DMS53 (cell line): ENCODE measurements around the gene CYB5D1.

Experiments used
- DNase-seq: peaks from one replicate; lab custom pipeline; 2025; lab: John Stamatoyannopoulos, UW

The CYB5D1 gene

DNA sequence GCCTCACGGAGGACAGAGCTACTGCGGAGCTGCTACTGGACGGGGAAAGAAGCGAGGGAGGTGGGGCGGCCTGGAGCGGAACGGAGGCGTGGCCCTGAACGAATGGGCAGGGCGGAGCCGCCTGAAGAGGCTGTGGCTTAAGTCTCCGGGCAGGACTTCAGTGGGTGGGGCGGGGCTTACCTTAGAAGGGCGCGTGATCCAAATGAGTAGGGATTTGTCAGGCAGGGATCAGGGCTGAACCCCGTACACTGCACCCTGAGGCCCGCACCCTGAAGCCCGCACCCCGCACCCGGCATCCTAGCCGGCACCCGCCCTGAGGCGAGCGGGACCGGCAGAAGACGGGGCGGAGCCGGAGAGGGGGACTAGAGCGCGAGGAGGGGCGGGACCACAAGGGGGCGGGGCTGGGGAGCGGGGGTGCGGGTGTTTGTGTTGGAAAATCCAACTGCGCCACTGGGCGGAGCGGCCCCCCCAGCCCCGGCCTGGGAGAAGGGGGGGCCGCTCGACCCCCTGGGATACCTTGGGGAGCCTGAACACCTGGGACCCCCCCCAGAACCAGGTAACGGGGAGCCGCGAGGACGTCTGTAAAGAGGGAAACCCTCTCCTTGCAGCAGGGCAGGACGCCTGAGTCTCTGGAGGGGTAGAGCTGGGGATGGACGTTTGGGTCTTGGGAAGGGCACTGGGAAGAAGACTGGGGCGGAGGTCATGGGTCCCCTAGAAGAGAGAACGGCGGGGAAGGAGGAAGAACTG, 23.8 kb upstream of the CYB5D1 start, which contains the start of gene KDM6B:
Gene KDM6B (plus strand): TSS at position 423 of the 747 bp plus-strand sequence. CDS start 11,338 bp downstream, outside the sequence.
- peak; percentile 98 for DNase-seq

DNA sequence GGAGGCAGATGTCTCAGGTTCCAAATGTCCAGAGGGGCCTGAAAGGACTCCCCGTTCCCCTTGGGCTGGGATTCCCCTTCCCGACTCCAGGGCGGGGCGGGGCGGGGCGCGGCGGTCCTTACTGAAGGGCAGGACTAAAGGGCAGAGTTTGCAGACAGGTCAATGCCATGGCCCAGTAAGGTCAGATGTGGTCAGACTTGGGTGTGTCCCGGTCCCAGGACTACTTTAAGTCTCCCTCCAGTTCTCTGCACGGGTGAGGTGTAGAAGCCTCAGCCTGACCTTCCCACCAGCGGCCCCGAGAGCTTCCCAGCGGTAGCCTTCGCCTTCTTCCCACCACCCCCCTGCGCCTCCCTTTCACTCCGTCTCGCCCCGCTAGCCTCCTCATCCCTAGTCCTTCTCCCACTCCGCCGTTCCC, 23.3 kb upstream of the CYB5D1 start:
- DNase-seq, result peak; percentile 87

DNA sequence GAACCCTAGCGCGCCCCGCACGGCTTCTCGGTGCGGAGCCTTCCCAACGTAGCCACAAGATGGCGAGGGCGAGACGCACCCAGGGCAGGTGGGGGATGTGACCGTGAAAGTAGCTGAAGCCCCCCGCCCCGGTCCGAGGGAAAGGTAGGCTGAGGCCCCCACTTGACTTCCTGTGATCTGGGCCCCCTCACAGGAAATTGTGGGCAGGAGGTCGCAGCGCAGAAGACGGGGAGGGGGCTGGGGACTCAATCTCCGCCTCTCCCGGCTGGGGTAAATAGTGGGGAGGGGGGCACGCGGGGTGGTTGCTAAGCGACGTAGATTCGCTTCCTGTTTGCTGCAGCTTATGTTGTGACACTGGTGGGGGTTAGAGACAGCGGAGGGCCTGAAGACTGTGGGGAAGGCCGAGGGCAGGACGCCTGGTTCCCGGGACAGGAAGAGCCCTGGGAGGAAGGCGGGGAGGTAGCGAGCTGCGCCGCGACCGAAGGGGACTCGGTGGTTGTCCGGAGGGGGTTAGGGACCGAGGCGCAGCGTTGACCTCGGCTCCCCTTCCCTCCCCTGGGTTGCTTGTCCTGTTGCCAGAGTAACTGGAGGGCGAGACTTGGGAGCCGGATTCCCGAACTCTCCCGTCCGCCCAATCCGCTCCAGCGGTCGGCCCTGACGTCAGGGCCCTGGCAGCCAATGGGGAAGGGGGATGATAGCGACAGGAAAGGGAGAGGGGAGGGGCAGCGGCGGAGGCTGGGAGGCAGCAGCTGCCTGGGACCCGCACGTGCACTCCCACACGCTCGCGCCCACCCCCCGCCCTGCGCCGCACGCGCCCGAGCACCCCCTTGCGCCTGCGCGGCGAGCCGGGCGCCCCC, 22.6 kb upstream of the CYB5D1 start:
- peak; percentile 100 for DNase-seq

DNA sequence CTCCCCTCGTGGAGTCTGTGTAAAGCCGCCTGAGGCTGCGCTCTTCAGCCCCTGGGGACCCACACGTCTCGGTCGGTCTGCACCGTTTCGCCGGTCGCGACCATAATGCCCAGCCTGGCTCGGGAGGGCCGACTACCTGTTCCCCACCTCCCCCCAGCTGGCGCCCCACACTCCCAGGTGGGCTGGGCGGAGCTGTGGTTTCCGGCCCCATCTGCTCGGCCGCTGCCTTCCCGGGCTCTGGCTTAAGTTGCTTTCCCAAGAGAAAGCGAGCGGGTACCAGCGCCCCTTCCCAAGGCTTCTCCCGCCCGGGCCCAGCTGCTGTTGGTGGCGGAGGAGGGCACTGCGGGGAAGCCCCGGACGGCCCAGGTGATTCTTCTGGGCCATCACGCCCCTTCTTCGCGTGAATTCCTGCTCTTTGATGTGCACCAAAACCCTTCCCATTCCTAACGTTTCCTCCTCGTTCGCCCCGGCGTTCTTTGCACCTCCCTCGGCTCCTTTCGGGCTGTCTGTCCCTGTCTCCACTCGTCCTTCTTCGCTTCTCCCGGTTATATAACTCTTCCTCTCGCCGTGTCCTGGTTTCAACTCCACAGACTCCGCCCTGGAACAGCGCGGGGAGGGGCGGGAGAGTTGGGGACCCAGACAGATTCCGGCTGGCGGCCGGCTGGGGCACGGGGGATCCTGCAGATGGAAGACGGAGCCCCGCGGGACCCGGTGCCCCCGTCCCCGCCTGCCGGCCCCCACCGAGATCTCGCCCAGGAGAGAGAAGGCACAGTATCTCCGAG, 21.8 kb upstream of the CYB5D1 start:
- DNase-seq, result peak; percentile 96

DNA sequence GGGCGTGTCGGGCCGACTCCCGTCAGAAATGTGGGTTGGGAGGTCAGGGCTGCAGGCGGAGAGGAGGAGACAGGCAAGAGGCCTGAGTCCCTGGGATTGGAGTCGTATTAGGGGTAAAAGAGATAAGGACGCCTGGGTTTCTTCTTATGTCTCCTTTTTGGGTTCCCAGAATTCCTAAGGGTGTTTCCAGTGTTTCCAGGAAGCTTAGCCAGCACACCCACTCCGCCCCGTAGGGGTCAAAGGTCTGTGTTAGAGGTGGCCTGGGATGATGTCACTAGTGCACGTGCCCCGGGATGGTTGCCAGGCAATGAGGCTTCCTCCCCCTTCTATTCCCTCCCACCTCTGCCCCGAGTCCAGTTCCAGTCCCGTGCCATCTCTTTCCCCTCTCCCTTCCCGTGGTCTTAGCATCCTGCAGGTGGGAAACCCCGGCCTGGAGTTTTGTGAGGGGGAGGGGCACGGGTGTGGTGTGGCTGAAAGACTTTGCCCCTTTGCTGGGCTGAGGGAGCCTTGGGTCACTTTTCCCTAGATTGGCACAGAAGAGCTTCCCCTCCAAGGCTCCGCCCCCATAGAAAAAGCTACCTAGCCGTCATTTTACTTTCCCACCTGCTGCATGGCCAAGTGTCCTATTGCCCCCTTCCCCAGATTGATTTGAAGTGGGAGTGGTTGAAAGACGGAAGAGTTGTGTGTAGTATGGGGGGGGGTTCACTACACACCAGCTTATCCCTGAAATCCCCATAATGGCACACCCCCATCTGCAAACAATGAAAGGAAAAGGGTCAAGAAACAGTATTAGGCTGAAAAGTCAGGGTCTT, 21.0 kb upstream of the CYB5D1 start:
- peak; percentile 100 for DNase-seq

DNA sequence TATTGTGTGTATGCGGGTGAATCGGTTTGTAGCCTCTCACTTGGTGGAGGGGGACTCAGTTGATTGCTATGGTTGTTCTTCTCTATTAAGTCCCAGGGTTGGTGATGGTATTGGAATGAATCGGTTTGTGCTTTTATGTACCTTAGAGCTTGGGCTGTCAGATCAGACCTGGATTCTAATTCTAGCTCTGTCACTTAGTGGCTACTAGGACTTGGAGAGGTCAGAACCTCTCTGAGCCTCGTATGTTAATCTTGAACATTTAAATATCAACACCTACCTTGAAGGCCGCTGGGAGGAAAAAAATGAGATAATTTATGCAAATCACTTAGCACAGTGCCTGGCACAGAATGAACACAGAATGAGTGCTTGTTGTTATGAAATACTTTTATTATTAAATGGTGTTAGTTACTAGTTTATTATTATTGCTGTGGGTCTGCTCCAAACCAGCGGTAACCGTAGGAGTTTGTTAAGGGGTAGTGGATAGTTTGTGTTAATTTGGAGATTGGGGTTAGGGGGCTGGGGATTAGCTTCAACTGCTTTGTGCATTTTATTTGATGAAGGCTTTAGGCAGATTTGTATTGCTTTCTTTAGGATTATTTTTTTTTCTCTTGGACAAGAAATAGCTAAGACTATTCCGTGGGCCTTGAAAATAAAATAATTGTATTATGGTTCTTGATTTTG, 20.3 kb upstream of the CYB5D1 start:
- DNase-seq, result peak; percentile 80

DNA sequence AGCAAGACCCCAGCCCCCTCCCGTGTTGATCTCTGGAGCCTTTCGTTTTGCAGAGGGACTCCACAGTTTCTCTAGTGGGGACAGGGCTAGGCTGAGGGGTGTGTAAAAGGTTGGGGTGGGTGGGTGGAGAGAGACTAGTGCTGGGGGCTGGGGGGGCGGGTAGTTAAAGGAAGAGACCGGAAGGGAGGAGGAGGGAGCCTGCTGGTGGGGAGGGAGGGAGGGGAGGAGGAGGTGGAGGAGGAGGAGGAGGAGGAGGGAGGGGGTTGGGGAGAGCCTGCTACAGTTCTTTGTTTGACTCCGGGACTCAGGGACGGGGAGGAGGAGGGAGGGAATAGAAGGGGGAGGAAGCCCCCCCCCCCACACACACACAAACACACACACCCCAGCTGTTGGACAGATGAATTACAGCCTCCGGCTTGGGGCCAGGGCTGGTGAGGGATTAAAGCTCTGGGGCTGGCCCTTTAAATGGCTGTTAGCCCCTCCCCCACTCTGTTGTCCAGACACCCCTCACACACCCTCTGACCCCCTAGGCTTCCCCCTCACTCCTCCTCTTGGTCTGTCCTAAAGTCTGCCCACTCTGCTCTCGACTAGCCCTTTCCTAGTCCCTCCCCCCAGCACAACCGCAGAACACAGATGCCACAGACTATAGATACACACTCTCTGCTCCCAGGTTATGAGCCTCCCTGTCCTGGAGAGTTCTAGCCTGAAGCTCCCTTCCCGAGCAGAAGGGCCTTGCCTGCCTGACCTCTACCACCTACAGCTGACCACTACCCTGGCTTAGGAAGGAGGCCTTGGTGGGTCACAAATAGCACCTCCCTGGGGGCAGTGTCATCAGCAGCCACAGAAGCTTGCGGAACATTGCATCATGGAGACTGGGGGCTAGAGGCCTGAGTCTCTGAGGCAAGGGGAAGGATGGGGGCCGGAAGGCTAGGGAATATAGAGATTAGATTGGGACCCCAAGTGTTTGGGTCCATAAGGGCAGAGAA, 19.4 kb upstream of the CYB5D1 start:
- peak; percentile 78 for DNase-seq

DNA sequence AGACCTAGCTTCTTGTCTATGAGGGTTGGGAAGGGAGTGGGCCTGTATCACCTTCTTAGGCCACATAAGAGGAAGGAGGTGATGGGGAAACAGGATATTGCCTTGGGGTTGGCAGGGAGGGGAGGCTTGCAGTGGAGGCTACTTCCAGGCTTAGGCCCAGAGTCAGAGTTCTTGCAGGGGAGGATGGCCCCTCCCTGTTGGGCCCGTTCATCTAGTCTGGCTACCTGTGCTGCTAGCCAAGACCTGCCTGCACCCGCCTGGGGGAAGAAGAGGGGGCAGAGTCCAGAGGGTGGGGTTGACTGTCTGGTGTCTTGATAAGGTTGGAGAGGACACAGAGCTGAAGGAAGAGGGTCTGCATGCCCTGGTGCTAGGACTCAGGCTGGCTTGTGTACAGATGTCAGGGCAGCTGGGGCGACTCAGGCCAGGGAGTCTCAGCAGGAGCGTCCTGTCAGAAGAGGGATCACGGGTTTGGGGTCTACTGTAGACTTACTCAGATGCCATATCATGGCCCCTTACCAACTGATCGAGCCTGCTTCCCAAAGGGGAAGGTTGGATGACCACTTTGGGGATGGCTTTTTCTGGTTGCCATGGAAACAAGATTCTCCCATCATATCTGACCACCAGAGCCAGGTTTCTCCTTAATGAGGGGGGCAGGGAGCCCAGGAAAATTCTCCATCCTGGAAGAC, 18.5 kb upstream of the CYB5D1 start:
- no peak for DNase-seq

DNA sequence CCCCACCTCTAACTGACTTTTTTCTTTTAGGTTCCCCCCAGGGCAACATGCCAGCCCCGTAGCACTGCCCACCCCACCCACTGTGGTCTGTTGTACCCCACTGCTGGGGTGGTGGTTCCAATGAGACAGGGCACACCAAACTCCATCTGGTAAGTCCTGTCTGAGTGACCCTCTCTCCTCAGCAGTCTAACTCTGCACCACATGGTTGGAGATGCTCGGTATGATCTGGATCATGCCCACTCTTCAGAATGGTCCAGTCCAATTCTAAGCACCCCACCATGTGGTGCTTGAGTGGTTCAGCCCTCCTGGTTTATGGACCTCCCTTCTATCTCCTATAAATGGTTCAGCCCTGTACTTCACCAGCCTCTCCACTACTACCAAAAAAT, 17.9 kb upstream of the CYB5D1 start:
- peak; percentile 56 for DNase-seq

DNA sequence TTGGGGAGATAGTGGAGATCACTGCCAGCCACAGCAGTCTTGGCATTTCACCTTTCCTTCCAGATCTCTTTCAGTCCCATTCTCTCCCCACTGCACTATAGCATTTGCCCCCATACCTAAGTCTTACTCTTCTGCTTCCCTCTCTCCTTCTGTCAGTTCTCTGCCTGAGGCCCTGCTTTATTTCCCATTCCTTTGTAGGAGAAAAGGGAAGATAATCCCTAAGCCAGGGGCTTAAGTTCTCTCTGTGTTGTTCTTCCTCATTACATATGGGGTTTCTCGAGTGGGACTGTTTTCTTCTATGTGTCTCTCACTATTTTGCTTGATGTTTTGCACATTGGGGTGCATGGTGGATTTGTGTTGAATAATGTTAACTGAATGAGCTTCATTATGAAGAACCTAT, 17.4 kb upstream of the CYB5D1 start:
- DNase-seq, result no peak

DNA sequence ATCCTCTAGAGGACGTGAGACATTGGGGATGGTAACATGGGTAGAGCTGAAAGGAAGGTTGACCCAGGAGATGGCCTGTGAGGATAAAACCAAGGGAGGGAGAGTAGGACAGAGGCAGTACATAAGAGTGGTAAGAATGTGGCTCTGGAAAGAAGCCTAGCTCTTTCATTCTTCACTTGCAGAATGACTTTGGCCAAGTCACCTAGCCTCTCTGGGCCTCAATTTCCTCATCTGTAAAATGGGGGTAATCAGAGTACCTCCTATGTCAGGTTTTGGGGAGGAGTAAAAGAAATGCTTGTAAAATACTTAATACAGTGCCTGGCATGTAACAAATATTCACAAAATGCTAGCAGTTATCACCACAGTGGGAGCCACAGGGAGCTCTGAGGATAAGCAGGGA, 16.9 kb upstream of the CYB5D1 start:
- DNase-seq, result no peak

DNA sequence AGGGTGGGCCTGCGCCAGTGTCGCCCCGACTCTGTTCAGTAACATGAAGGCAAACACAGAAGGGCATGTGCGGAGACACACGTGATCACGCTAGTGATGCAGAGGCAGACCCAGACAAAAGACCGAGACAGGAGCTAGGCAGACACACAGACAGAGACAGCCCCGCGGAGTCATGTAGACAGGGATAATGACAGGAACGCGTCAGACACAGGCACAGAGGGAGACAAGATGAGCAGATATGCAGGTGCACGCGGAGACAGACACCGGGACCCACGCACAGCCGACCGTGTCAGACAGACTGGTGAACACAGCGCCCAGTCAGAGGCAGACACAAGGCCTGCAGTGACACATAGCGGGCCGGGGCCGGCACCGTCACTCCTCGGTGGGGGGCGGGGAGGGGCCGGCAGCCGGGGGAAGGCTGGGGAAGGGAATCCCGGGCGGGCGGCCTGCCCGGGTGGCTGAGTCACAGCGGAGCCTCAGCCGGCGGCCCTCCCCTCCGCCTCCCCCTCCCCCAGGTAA, 16.3 kb upstream of the CYB5D1 start:
- peak; percentile 97 for DNase-seq

DNA sequence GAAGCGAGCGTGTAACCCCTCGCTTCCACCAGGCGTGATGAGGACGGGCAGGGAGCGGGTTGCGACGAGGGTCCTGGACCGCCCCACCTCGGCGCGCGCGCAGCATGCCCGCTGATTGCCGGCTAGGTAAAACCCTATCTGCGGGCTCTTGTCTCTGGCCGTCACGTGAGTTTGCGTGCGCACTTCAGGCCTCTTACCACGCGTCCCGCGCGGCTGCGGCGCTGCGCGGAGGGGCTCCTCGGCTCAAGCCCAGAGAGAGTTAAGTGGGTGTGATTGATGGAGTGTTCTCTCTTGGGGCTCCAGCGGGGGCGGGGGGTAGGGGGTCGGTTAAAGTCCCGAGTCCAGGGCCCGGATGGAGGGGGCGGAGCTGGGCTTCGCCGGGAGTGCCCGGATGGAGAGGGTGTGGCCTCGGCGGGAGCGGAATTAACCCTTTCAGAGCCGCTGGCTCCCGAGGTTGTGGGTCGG, 15.9 kb upstream of the CYB5D1 start:
- peak; percentile 96 for DNase-seq

DNA sequence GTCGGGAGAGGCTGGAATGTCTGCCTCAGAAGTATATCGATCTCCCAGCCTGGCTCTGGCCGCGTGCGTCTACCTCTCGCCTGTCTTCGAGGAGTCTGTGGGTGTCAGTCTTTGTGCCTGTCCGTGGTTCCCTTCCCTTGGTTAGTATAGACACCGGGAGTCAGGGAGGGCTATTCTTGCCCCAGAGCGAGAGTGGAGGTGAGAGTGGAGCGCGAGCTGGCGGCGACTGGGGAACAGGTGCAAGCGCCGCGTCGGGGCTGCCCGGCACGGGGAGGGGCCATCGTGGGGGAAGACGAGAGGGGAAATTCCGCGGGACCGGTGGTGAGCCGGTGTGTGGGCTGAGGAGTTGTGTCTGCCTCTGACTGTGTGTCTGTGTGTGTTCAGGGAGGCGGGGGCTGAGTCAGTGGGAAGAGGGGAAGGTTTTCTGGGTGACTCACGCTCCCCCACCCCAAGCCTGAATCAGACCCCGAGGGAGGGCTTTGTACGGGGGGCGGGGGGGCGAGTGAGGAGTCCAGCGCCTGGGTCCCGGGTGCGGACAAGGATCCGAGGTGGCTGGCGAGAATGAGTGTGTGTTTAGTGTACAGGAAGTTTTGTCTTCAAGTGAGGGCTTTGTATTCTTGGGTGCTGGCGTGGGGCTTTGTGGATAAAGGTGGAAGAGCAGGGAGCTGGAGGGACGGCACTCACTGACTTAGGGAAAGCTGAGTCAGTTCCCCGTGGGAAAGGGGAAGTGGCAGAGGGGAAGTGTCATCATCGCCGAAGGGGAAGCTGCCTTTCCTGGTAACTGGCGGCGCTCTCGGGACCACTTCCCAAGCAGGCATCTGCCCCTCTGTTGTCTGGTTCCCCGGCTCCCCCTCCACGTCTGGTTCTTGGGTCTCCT, 15.2 kb upstream of the CYB5D1 start:
- DNase-seq, result peak; percentile 96

DNA sequence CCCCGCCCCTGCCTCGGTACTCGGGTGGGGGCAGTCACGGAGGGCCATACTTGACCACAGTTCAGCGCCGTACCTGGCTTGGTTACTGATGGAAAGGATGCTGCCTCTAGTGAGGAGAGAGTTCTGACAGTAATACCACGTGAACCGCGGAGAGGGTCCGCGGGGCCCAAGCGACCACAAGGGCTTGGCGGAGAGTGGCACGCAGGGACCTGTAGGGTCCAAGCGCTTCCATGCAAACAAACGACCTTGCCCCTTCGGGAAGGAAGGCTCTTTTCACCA, 14.6 kb upstream of the CYB5D1 start:
- no peak for DNase-seq

DNA sequence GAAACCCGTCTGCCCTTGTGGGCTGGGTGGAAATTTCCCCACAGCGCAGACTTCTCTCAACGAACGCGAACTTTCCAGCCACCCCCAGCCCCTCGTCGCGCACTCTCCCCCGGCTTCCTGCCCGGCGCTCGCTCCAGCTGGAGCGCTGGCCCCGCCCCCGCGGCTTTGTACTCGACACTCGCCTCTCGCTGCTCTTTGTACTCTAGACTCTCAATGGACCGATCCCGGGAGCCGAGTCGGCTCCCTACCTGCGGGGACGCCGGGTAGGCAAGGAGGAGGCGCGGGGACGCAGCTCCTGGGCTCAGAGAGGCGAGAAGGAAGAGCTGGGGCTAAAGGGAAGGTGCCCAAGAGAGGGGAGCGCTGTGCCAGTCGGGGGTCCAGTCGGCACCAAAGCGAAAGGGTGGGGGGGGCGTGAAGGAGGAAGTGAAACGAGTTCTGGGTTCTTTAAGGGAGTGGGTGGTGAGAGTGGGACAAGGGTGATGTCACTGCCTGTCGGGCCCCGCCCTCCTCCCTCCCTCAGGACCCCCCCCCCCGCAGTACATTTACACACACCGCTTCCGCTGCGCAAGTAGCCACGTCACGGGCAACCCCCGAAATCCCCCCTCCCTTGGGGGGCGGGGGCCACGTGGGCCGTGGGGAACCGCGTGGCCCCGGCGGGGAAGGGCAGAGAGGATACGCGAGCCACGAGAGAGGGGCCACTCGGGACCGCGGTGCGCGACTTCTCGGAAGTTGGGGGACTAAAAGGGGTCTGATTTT, 14.1 kb upstream of the CYB5D1 start:
- peak; percentile 98 for DNase-seq
